GM15510 (cell line): ENCODE data around the gene PLTP.

Experiments used
- POLR2A ChIP-seq: IDR thresholded peaks from 3 replicates; pipeline ENCODE4 v1.6.1; 2011; ENCODE audit warnings: borderline replicate concordance; ENCODE audit not compliant: insufficient read length; ENCODE audit errors: extremely low read depth

Gene PLTP

GRCh38 chr20:45934586-45935415 is 22.8 kb upstream of the PLTP start, which contains the start of gene PCIF1:
PCIF1 (plus strand) TSS chr20:45934683; CDS start chr20:45939000, 4,317 bp downstream.
- peak; percentile 89 for TF ChIP-seq POLR2A

GRCh38 chr20:45934046-45934585 is 22.2 kb upstream of the PLTP start:
- no peak for TF ChIP-seq POLR2A

GRCh38 chr20:45933266-45934045 is 21.5 kb upstream of the PLTP start:
- TF ChIP-seq POLR2A, result peak; percentile 45

- TF ChIP-seq POLR2A, result no peak
Observed at GRCh38 chr20:45927071-45927878, 15.3 kb upstream of the PLTP start.

- TF ChIP-seq POLR2A, result no peak
Observed at GRCh38 chr20:45926731-45927070, 14.7 kb upstream of the PLTP start.

GRCh38 chr20:45925821-45926506 is 14.0 kb upstream of the PLTP start:
- no peak for TF ChIP-seq POLR2A

- no peak for TF ChIP-seq POLR2A
Observed at GRCh38 chr20:45924391-45925261, 12.7 kb upstream of the PLTP start.

GRCh38 chr20:45921337-45922189 is 9.6 kb upstream of the PLTP start:
- TF ChIP-seq POLR2A, result no peak

- no peak for TF ChIP-seq POLR2A
Observed at GRCh38 chr20:45920462-45921336, 8.7 kb upstream of the PLTP start.

- TF ChIP-seq POLR2A, result no peak
Observed at GRCh38 chr20:45919542-45920399, 7.8 kb upstream of the PLTP start.
